Stimulated activated naive CD8-positive, alpha-beta T cell treated with anti-CD3 and anti-CD28 coated beads, Interleukin-15, Interleukin-2, amounts not matched to agents 100 ng/mL and 50 ng/mL, for 24 hours (primary cell): Measurements from ENCODE around the gene UCP3.

Experiments used
- H3K27ac Mint-ChIP-seq: one replicate; pipeline ENCODE4 v1.8.0; 2021; ENCODE audit warnings: mild to moderate bottlenecking, mixed read lengths
- H3K27me3 Mint-ChIP-seq: one replicate; pipeline ENCODE4 v1.8.0; 2021; ENCODE audit warnings: mixed read lengths
- H3K36me3 Mint-ChIP-seq: one replicate; pipeline ENCODE4 v1.8.0; 2021; ENCODE audit warnings: low read depth, mixed read lengths
- H3K4me1 Mint-ChIP-seq: one replicate; pipeline ENCODE4 v1.8.0; 2021; ENCODE audit warnings: low read depth, mixed read lengths
- H3K4me3 Mint-ChIP-seq: one replicate; pipeline ENCODE4 v1.8.0; 2021; ENCODE audit warnings: mild to moderate bottlenecking, mixed read lengths
- H3K9me3 Mint-ChIP-seq: one replicate; pipeline ENCODE4 v1.8.0; 2021; ENCODE audit warnings: mixed read lengths

Gene UCP3

GRCh38 chr11:74008373-74009229 is at the start of gene UCP3:
Gene UCP3, minus strand, starts transcription at chr11:74009085. Its CDS starts 2,043 bp downstream, at chr11:74007042.
- peaks cover 16% of the 10 kb centered on the region for H3K36me3 Mint-ChIP-seq
- H3K27me3 Mint-ChIP-seq: no peaks in the 10 kb centered on the region
- peaks cover 93% of the 10 kb centered on the region for H3K4me1 Mint-ChIP-seq
- peak within 1 kb of the TSS; percentile 6 for H3K4me3 Mint-ChIP-seq
- H3K27ac Mint-ChIP-seq: peak within 1 kb of the TSS; percentile 99
- no peaks in the 10 kb centered on the region for H3K9me3 Mint-ChIP-seq

GRCh38 chr11:74057249-74058151 is 48.6 kb upstream of the UCP3 start:
- no peaks in the 10 kb centered on the region for H3K4me1 Mint-ChIP-seq
- no peak overlapping the region for H3K4me3 Mint-ChIP-seq
- H3K9me3 Mint-ChIP-seq: no peaks in the 10 kb centered on the region
- no peaks in the 10 kb centered on the region for H3K27me3 Mint-ChIP-seq
- peak overlapping the region; percentile 19 for H3K27ac Mint-ChIP-seq
- peaks cover 34% of the 10 kb centered on the region for H3K36me3 Mint-ChIP-seq

DNA sequence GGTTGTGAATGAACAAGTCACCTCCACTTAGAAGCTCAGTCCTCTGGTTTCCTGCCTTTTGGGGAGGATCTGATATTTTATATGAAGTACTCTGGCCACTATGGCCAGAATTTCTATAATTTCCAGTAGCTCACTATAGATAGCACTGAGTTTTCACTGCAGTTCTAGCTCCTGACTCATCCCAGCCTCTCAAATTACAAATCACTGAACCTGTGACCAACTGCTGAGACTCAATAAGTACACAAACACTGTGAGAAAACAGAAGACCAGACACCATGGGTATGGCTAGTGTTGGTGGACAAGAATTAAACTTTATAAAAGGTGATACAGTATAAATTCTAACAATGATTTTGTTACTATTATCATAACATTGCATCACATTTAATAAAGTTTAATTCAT is 47.1 kb upstream of the UCP3 start:
- H3K9me3 Mint-ChIP-seq: no peaks in the 10 kb centered on the region
- H3K27me3 Mint-ChIP-seq: no peaks in the 10 kb centered on the region
- peaks cover 37% of the 10 kb centered on the region for H3K36me3 Mint-ChIP-seq
- no peaks in the 10 kb centered on the region for H3K4me1 Mint-ChIP-seq
- H3K27ac Mint-ChIP-seq: no peak overlapping the region
- no peak overlapping the region for H3K4me3 Mint-ChIP-seq

DNA sequence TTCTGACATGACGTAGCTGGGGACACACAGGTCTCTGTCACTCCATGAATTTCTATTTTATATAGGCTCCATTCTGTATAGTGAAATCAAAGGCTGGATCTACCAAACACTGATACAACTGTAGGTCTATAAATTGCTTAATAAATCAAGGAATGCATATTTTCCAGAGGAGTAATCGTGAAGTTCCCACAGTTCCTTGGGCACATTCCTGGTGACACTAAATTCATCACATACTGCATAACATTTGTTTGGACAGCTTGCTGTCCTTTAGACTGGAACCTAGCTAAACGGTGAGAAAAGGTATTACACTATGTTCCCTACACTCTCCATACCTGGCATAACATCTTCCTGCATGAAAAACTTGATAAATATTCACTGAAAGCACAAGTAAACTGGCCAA is 41.6 kb upstream of the UCP3 start:
- H3K4me3 Mint-ChIP-seq: no peak overlapping the region
- no peaks in the 10 kb centered on the region for H3K9me3 Mint-ChIP-seq
- H3K27me3 Mint-ChIP-seq: no peaks in the 10 kb centered on the region
- no peak overlapping the region for H3K27ac Mint-ChIP-seq
- H3K36me3 Mint-ChIP-seq: peaks cover 36% of the 10 kb centered on the region
- H3K4me1 Mint-ChIP-seq: no peaks in the 10 kb centered on the region

DNA sequence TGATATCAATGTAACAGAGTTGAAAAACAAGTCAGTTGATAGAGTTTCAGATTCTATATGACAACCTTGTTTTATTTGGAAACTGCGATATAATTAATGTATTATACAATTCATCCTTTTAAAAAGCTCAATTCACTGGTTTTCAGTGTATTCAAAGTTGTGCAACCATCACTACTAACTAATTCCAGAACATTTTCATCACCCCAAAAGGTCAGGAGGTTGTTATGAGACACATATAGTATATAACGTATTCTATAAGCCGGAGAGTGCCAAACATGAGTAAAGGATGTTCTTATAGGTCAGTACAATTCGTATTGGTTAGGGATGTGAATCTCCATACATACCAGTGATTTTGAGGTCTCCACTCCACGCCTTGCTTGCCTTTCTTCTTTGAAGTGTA is 40.1 kb upstream of the UCP3 start:
- Mint-ChIP-seq H3K27ac (no peak overlapping the region), H3K9me3 (no peaks in the 10 kb centered on the region), H3K4me3 (no peak overlapping the region), H3K4me1 (no peaks in the 10 kb centered on the region), H3K36me3 (peaks cover 34% of the 10 kb centered on the region), H3K27me3 (no peaks in the 10 kb centered on the region)

- H3K27me3 Mint-ChIP-seq: no peaks in the 10 kb centered on the region
- no peaks in the 10 kb centered on the region for H3K9me3 Mint-ChIP-seq
- H3K4me3 Mint-ChIP-seq: no peak overlapping the region
- peaks cover 45% of the 10 kb centered on the region for H3K36me3 Mint-ChIP-seq
- H3K4me1 Mint-ChIP-seq: no peaks in the 10 kb centered on the region
- no peak overlapping the region for H3K27ac Mint-ChIP-seq
These were observed 35.7 kb upstream of the UCP3 start for GRCh38 chr11:74044538-74044937.

DNA sequence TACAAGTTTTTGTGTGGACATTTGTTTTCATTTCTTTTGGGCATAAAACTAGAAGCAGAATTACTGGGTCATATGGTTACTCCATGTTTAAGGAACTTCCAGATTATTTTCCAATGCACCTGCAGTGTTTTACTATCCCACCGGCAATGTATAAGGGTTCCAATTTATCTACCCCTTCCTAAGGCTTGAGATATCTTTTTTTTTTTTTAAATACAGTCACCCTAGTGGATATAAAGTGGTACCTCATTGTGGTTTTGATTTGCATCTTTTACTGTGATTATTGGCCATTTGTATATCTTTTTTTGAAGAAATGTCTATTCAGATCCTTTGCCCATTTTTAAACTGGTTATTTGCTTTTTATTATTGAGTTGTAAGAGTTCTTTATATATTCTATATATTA is 34.6 kb upstream of the UCP3 start:
- Mint-ChIP-seq H3K9me3 (no peaks in the 10 kb centered on the region), H3K36me3 (peaks cover 49% of the 10 kb centered on the region), H3K4me3 (no peak overlapping the region), H3K4me1 (no peaks in the 10 kb centered on the region), H3K27ac (no peak overlapping the region), H3K27me3 (no peaks in the 10 kb centered on the region)

- H3K4me1 Mint-ChIP-seq: no peaks in the 10 kb centered on the region
- H3K9me3 Mint-ChIP-seq: no peaks in the 10 kb centered on the region
- peaks cover 59% of the 10 kb centered on the region for H3K36me3 Mint-ChIP-seq
- no peak overlapping the region for H3K27ac Mint-ChIP-seq
- no peaks in the 10 kb centered on the region for H3K27me3 Mint-ChIP-seq
- H3K4me3 Mint-ChIP-seq: no peak overlapping the region
These were observed 28.4 kb upstream of the UCP3 start for GRCh38 chr11:74037309-74037708.

DNA sequence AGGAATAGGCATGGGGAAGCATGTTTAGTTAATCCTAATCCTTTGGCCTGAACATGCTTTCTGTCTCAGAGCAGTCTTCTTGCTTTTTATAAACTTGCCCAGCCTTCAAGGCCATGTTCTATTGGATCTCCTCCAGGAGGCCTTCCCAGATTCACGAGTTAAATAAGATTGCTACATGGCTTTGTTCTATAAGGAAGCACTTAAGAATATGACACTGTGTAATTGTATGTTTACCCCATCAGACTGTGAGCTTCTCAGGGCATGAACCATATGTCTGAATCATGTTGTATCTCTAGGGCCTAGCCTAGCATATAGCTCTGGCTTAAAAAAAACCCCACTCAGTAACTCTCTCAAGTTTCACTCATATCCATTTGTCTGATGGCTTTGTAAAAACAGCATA is 26.4 kb upstream of the UCP3 start:
- H3K9me3 Mint-ChIP-seq: no peaks in the 10 kb centered on the region
- peaks cover 18% of the 10 kb centered on the region for H3K4me1 Mint-ChIP-seq
- H3K36me3 Mint-ChIP-seq: peaks cover 61% of the 10 kb centered on the region
- H3K27ac Mint-ChIP-seq: no peak overlapping the region
- H3K27me3 Mint-ChIP-seq: no peaks in the 10 kb centered on the region
- no peak overlapping the region for H3K4me3 Mint-ChIP-seq

- H3K36me3 Mint-ChIP-seq: peaks cover 74% of the 10 kb centered on the region
- no peak overlapping the region for H3K4me3 Mint-ChIP-seq
- no peak overlapping the region for H3K27ac Mint-ChIP-seq
- H3K27me3 Mint-ChIP-seq: no peaks in the 10 kb centered on the region
- no peaks in the 10 kb centered on the region for H3K9me3 Mint-ChIP-seq
- H3K4me1 Mint-ChIP-seq: peaks cover 27% of the 10 kb centered on the region
These were observed 24.2 kb upstream of the UCP3 start for GRCh38 chr11:74033046-74033445.

GRCh38 chr11:74030723-74031676 is 22.1 kb upstream of the UCP3 start:
- Mint-ChIP-seq H3K4me3 (peak overlapping the region; percentile 16), H3K27me3 (no peaks in the 10 kb centered on the region), H3K27ac (peak overlapping the region; percentile 73), H3K4me1 (peaks cover 42% of the 10 kb centered on the region), H3K9me3 (no peaks in the 10 kb centered on the region), H3K36me3 (peaks cover 67% of the 10 kb centered on the region)

GRCh38 chr11:74025467-74026166 is 16.7 kb upstream of the UCP3 start:
- H3K9me3 Mint-ChIP-seq: no peaks in the 10 kb centered on the region
- H3K36me3 Mint-ChIP-seq: peaks cover 42% of the 10 kb centered on the region
- H3K4me1 Mint-ChIP-seq: peaks cover 52% of the 10 kb centered on the region
- H3K27me3 Mint-ChIP-seq: no peaks in the 10 kb centered on the region
- H3K27ac Mint-ChIP-seq: peak overlapping the region; percentile 9
- H3K4me3 Mint-ChIP-seq: no peak overlapping the region

GRCh38 chr11:74024261-74025029 is 15.6 kb upstream of the UCP3 start:
- no peaks in the 10 kb centered on the region for H3K27me3 Mint-ChIP-seq
- H3K9me3 Mint-ChIP-seq: no peaks in the 10 kb centered on the region
- H3K27ac Mint-ChIP-seq: peak overlapping the region; percentile 64
- peaks cover 46% of the 10 kb centered on the region for H3K4me1 Mint-ChIP-seq
- peaks cover 33% of the 10 kb centered on the region for H3K36me3 Mint-ChIP-seq
- H3K4me3 Mint-ChIP-seq: no peak overlapping the region
